HEK293 (cell line): Measurements from ENCODE around the gene THSD4.

Experiments
- CTCF ChIA-PET: fragments of 350-600 bp; formaldehyde crosslinking; extraction: SDS; loops from one replicate; lab custom pipeline; 2021; ENCODE audit warnings: antibody characterized with exemption; lab: Yijun Ruan, JAX
- POLR2A ChIA-PET: fragments of 300-600 bp; formaldehyde crosslinking; extraction: SDS; loops from one replicate; lab custom pipeline; 2020; ENCODE audit warnings: antibody characterized with exemption, inconsistent platforms; lab: Yijun Ruan, JAX
- H3K27ac ChIP-seq: fragments of 200-500 bp; sonication (Bioruptor generic); 2 replicates; pipeline ENCODE4 v1.5.1; 2014; ENCODE audit warnings: low read depth, low read length, control low read depth, inconsistent platforms; ENCODE audit errors: extremely low read depth
- H3K36me3 ChIP-seq, 2 experiments: fragments of 200-500 bp in 1 of 2; sonication (Bioruptor generic) in 1 of 2; 1 replicate in 1 of 2; 2 replicates in 1 of 2; pipeline ENCODE4 v1.5.1; 2014 to 2017; ENCODE audit warnings: inconsistent platforms in 2 of 2, low read length in 2 of 2; ENCODE audit not compliant: control insufficient read depth in 2 of 2, insufficient read depth in 1 of 2
- H3K4me1 ChIP-seq: fragments of 200-500 bp; sonication (Bioruptor generic); 2 replicates; pipeline ENCODE4 v1.5.1; 2014; ENCODE audit warnings: mild to moderate bottlenecking, low read length, inconsistent platforms; ENCODE audit not compliant: control insufficient read depth, insufficient read depth
- H3K4me3 ChIP-seq: 2 replicates; pipeline ENCODE4 v1.5.1; 2011; ENCODE audit warnings: low read depth, mild to moderate bottlenecking, control low read depth, low read length, moderate library complexity
- H3K9me3 ChIP-seq: fragments of 200-500 bp; sonication (Bioruptor generic); 2 replicates; pipeline ENCODE4 v1.5.1; 2014; ENCODE audit warnings: low read depth, low read length, inconsistent platforms; ENCODE audit not compliant: control insufficient read depth, insufficient read depth
- EGR2 ChIP-seq: fragments of 450-650 bp; formaldehyde crosslinking; IDR thresholded peaks from 2 replicates; pipeline ENCODE4 v1.5.1; 2016; ENCODE audit warnings: low read depth, missing biosample characterization, missing genetic modification characterization
- GLI2 ChIP-seq: fragments of 450-650 bp; formaldehyde crosslinking; IDR thresholded peaks from 2 replicates; pipeline ENCODE4; 2017; ENCODE audit warnings: missing biosample characterization, missing genetic modification characterization, low read depth, borderline replicate concordance
- GLIS1 ChIP-seq: fragments of 450-650 bp; formaldehyde crosslinking; IDR thresholded peaks from 2 replicates; pipeline ENCODE4 v1.5.1; 2016; ENCODE audit warnings: missing biosample characterization, missing genetic modification characterization
- GLIS2 ChIP-seq: fragments of 450-650 bp; formaldehyde crosslinking; IDR thresholded peaks from 2 replicates; pipeline ENCODE4 v1.5.1; 2016; ENCODE audit warnings: missing biosample characterization, missing genetic modification characterization
- KLF16 ChIP-seq: fragments of 450-650 bp; formaldehyde crosslinking; IDR thresholded peaks from 2 replicates; pipeline ENCODE4 v1.5.1; 2017; ENCODE audit warnings: missing biosample characterization, missing genetic modification characterization
- MYNN ChIP-seq: fragments of 450-650 bp; formaldehyde crosslinking; IDR thresholded peaks from 2 replicates; pipeline ENCODE4 v1.5.1; 2016; ENCODE audit warnings: missing biosample characterization, missing genetic modification characterization, borderline replicate concordance
- MZF1 ChIP-seq: fragments of 450-650 bp; formaldehyde crosslinking; IDR thresholded peaks from 2 replicates; pipeline ENCODE4 v1.5.1; 2017; ENCODE audit warnings: missing biosample characterization, missing genetic modification characterization, borderline replicate concordance
- PRDM6 ChIP-seq: fragments of 450-650 bp; formaldehyde crosslinking; IDR thresholded peaks from 2 replicates; pipeline ENCODE4 v1.5.1; 2017; ENCODE audit warnings: missing biosample characterization, missing genetic modification characterization
- SP3 ChIP-seq: fragments of 450-650 bp; formaldehyde crosslinking; IDR thresholded peaks from 2 replicates; pipeline ENCODE4 v1.5.1; 2016; ENCODE audit warnings: missing biosample characterization, missing genetic modification characterization
- ZBTB48 ChIP-seq: fragments of 450-650 bp; formaldehyde crosslinking; IDR thresholded peaks from 2 replicates; pipeline ENCODE4 v1.5.1; 2016; ENCODE audit warnings: missing biosample characterization, missing genetic modification characterization
- ZFHX2 ChIP-seq: fragments of 450-650 bp; formaldehyde crosslinking; conservative IDR thresholded peaks from 2 replicates; pipeline ENCODE4 v1.5.1; 2016; ENCODE audit warnings: missing biosample characterization, missing genetic modification characterization
- ZFP37 ChIP-seq: fragments of 450-650 bp; formaldehyde crosslinking; IDR thresholded peaks from 2 replicates; pipeline ENCODE4 v1.5.1; 2016; ENCODE audit warnings: missing biosample characterization, missing genetic modification characterization
- ZIC2 ChIP-seq: fragments of 450-650 bp; formaldehyde crosslinking; IDR thresholded peaks from 2 replicates; pipeline ENCODE4 v1.5.1; 2016; ENCODE audit warnings: missing biosample characterization, missing genetic modification characterization
- ZNF121 ChIP-seq: fragments of 450-650 bp; formaldehyde crosslinking; IDR thresholded peaks from 2 replicates; pipeline ENCODE4 v1.5.1; 2016; ENCODE audit warnings: missing biosample characterization, missing genetic modification characterization
- ZNF140 ChIP-seq: fragments of 450-650 bp; formaldehyde crosslinking; IDR thresholded peaks from 2 replicates; pipeline ENCODE4 v1.5.1; 2016; ENCODE audit warnings: missing biosample characterization, missing genetic modification characterization
- ZNF335 ChIP-seq: fragments of 450-650 bp; formaldehyde crosslinking; conservative IDR thresholded peaks from 2 replicates; pipeline ENCODE4 v1.5.1; 2016; ENCODE audit warnings: missing biosample characterization, missing genetic modification characterization
- ZNF341 ChIP-seq: fragments of 450-650 bp; formaldehyde crosslinking; IDR thresholded peaks from 2 replicates; pipeline ENCODE4; 2016; ENCODE audit warnings: low read depth, missing biosample characterization, missing genetic modification characterization
- ZNF510 ChIP-seq: fragments of 450-650 bp; formaldehyde crosslinking; IDR thresholded peaks from 2 replicates; pipeline ENCODE4 v1.5.1; 2018; ENCODE audit warnings: mild to moderate bottlenecking, missing genetic modification characterization, missing biosample characterization; ENCODE audit not compliant: insufficient replicate concordance
- ZNF585B ChIP-seq: fragments of 450-650 bp; formaldehyde crosslinking; IDR thresholded peaks from 2 replicates; pipeline ENCODE4 v1.5.1; 2016; ENCODE audit warnings: missing biosample characterization, missing genetic modification characterization
- ZNF596 ChIP-seq: fragments of 450-650 bp; IDR thresholded peaks from 2 replicates; pipeline ENCODE4 v1.5.0; 2018; ENCODE audit warnings: missing biosample characterization, mild to moderate bottlenecking, missing genetic modification characterization, moderate library complexity
- ZNF600 ChIP-seq: fragments of 450-650 bp; formaldehyde crosslinking; IDR thresholded peaks from 2 replicates; pipeline ENCODE4 v1.5.1; 2016; ENCODE audit warnings: missing biosample characterization, missing genetic modification characterization
- ZNF664 ChIP-seq: fragments of 450-650 bp; formaldehyde crosslinking; IDR thresholded peaks from 2 replicates; pipeline ENCODE4 v1.5.1; 2016; ENCODE audit warnings: missing biosample characterization, missing genetic modification characterization
- ZNF677 ChIP-seq: fragments of 450-650 bp; IDR thresholded peaks from 2 replicates; pipeline ENCODE4 v1.5.0; 2018; ENCODE audit warnings: missing biosample characterization, mild to moderate bottlenecking, missing genetic modification characterization, moderate library complexity
- ZNF692 ChIP-seq: fragments of 450-650 bp; formaldehyde crosslinking; IDR thresholded peaks from 2 replicates; pipeline ENCODE4 v1.5.1; 2016; ENCODE audit warnings: missing biosample characterization, missing genetic modification characterization
- ZSCAN16 ChIP-seq: fragments of 450-650 bp; formaldehyde crosslinking; IDR thresholded peaks from 2 replicates; pipeline ENCODE4 v1.5.1; 2016; ENCODE audit warnings: missing biosample characterization, missing genetic modification characterization
- TF ChIP-seq, protein P1 (sequence below): fragments of 450-650 bp; formaldehyde crosslinking; IDR thresholded peaks from 2 replicates; pipeline ENCODE4 v1.5.1; 2016; ENCODE audit warnings: missing biosample characterization, missing genetic modification characterization

THSD4 gene

DNA sequence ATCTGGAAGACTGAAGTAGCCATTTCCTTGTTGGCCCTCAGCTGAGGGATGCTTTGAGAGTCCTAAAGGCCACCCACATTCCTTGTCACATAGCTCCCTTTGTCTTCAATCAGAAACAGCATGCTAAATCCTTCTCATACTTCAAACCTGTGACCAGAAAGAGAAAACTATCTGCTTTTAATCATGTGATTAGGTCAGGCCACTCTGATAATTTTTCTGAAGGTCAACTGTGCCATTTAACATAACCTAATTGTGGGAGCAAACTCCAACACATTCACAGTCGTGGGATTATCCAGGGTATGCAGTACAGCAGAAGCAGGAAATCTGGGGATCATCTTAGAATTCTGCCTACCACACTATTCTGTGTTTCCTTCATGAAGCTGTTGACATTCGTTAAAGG lies 471.2 kb downstream of the THSD4 start:
- Histone ChIP-seq H3K4me1 (no peaks in the 10 kb centered on the region), H3K36me3 (no peaks in the 10 kb centered on the region), H3K4me3 (no peak overlapping the region), H3K27ac (no peak overlapping the region), H3K9me3 (no peaks in the 10 kb centered on the region; the same call in none of the 2 replicates)
- no peak for TF ChIP-seq ZNF600 (tag by site-specific recombination)
- no peak for TF ChIP-seq ZIC2 (tag by site-specific recombination)
- TF ChIP-seq ZNF585B (tag by site-specific recombination), result no peak
- no peak for TF ChIP-seq ZNF140 (tag by site-specific recombination)
- no peak for TF ChIP-seq KLF16 (tag by site-specific recombination)
- no peak for TF ChIP-seq SP3 (tag by site-specific recombination)
- TF ChIP-seq GLI2, result no peak
- TF ChIP-seq GLIS2 (tag by site-specific recombination), result no peak
- TF ChIP-seq ZNF677 (tag by site-specific recombination), result no peak
- no peak for TF ChIP-seq ZSCAN16 (tag by site-specific recombination)
- TF ChIP-seq PRDM6 (tag by site-specific recombination), result no peak
- no peak for TF ChIP-seq ZNF664 (tag by site-specific recombination)
- TF ChIP-seq ZNF692 (tag by site-specific recombination), result no peak
- no peak for TF ChIP-seq ZNF121 (tag by site-specific recombination)
- no peak for TF ChIP-seq ZFP37 (tag by site-specific recombination)
- TF ChIP-seq ZNF341, result no peak
- no peak for TF ChIP-seq MZF1 (tag by site-specific recombination)
- TF ChIP-seq MYNN (tag by site-specific recombination), result no peak
- CTCF ChIA-PET, result interaction anchor here (0.5 to 1.8 kb wide), 4 partner anchors 11 to 148 kb away, joined by 3 to 5 read pairs (median 4); no protein-coding TSS in a partner anchor
- POLR2A ChIA-PET, result no interaction called here

GRCh38 chr15:71588746-71589145 lies 473.5 kb downstream of the THSD4 start:
- POLR2A ChIA-PET, result interaction anchor here (1.0 kb wide), 1 partner anchor 29 kb away, joined by 4 read pairs; no protein-coding TSS in a partner anchor
- Histone ChIP-seq H3K27ac (no peak overlapping the region), H3K4me3 (no peak overlapping the region), H3K4me1 (no peaks in the 10 kb centered on the region), H3K9me3 (no peaks in the 10 kb centered on the region; the same call in none of the 2 replicates), H3K36me3 (no peaks in the 10 kb centered on the region)
- TF ChIP-seq, protein P1, sequence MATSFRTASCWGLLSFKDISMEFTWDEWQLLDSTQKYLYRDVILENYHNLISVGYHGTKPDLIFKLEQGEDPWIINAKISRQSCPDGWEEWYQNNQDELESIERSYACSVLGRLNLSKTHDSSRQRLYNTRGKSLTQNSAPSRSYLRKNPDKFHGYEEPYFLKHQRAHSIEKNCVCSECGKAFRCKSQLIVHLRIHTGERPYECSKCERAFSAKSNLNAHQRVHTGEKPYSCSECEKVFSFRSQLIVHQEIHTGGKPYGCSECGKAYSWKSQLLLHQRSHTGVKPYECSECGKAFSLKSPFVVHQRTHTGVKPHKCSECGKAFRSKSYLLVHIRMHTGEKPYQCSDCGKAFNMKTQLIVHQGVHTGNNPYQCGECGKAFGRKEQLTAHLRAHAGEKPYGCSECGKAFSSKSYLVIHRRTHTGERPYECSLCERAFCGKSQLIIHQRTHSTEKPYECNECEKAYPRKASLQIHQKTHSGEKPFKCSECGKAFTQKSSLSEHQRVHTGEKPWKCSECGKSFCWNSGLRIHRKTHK (tag by site-specific recombination), result 0 out of 2 replicates have a peak, but pooled peaks have one; percentile 43
- peak; percentile 33; the same call in 1 of the 2 replicates for TF ChIP-seq ZBTB48 (tag by site-specific recombination)
- TF ChIP-seq ZFHX2 (tag by site-specific recombination), result 0 out of 2 replicates have a peak, but pooled peaks have one; percentile 5
- peak; percentile 25; the same call in 1 of the 2 replicates for TF ChIP-seq GLIS1 (tag by site-specific recombination)
- TF ChIP-seq ZNF510 (tag by site-specific recombination), result no peak
- no peak for TF ChIP-seq ZNF596 (tag by site-specific recombination)
- TF ChIP-seq ZNF335, result no peak
- 0 out of 2 replicates have a peak, but pooled peaks have one; percentile 14 for TF ChIP-seq EGR2 (tag by site-specific recombination)
- CTCF ChIA-PET, result interaction anchor here (1.0 kb wide), 1 partner anchor 14 kb away, joined by 5 read pairs; no protein-coding TSS in a partner anchor
